IMR-90 (cell line): ENCODE data around the gene KDELR3. TPM values are rescaled to one million over a fixed set of nuclear protein-coding genes. Genes with fewer than 3 reads are reported as not detected.

ENCODE experiments used
- ATAC-seq: fragments of 200-7000 bp; cut with Tn5 transposase; 2 replicates; pipeline ENCODE4 v1.9.1; 2020; ENCODE audit warnings: low read depth, mild to moderate bottlenecking, moderate library complexity
- BruUV-seq: library from RNA; stranded (reverse); fragments of 400-500 nt; replicated peaks from 2 replicates; lab custom pipeline; 2021; lab: Mats Ljungman, UMichigan
- CTCF ChIA-PET: fragments of 300-600 bp; formaldehyde crosslinking; extraction: SDS; loops from one replicate; lab custom pipeline; 2021; ENCODE audit warnings: antibody characterized with exemption; lab: Yijun Ruan, JAX
- POLR2A ChIA-PET: fragments of 300-600 bp; sonication (Branson Sonifier 250); formaldehyde crosslinking; loops from one replicate; lab custom pipeline; 2022; ENCODE audit warnings: antibody characterized with exemption; ENCODE audit not compliant: unreplicated experiment; lab: Charles Lee
- DNase-seq: peaks from one replicate; pipeline ENCODE4 v3.0.0; 2013
- H2AFZ ChIP-seq: replicated peaks from 2 replicates; pipeline ENCODE3; 2013; ENCODE audit warnings: low read length, mild to moderate bottlenecking; ENCODE audit not compliant: poor library complexity
- H2AK5ac ChIP-seq: 2 replicates; pipeline ENCODE4 v1.6.1; 2013; ENCODE audit warnings: low read depth, low read length, inconsistent platforms
- H2AK9ac ChIP-seq: replicated peaks from 2 replicates; pipeline ENCODE3; 2013; ENCODE audit warnings: mild to moderate bottlenecking, low read depth, low read length, moderate library complexity; ENCODE audit not compliant: poor library complexity
- H2BK120ac ChIP-seq: 2 replicates; pipeline ENCODE4 v1.6.1; 2013; ENCODE audit warnings: low read depth, low read length, inconsistent platforms
- H2BK15ac ChIP-seq: 3 replicates; pipeline ENCODE4 v1.6.1; 2013; ENCODE audit warnings: low read depth, low read length, inconsistent platforms
- H2BK20ac ChIP-seq: 2 replicates; pipeline ENCODE4 v1.6.1; 2013; ENCODE audit warnings: low read depth, mild to moderate bottlenecking, inconsistent platforms, low read length, moderate library complexity
- H2BK5ac ChIP-seq: 2 replicates; pipeline ENCODE4 v1.6.1; 2013; ENCODE audit warnings: mild to moderate bottlenecking, low read depth, low read length, inconsistent platforms; ENCODE audit not compliant: poor library complexity, severe bottlenecking
- H3K14ac ChIP-seq: replicated peaks from 2 replicates; pipeline ENCODE4 v1.6.1; 2013; ENCODE audit warnings: low read depth, low read length, inconsistent platforms
- H3K18ac ChIP-seq: 2 replicates; pipeline ENCODE4 v1.6.1; 2013; ENCODE audit warnings: low read depth, low read length, control low read depth
- H3K23ac ChIP-seq: 2 replicates; pipeline ENCODE4 v1.6.1; 2013; ENCODE audit warnings: low read depth, low read length, inconsistent platforms
- H3K27ac ChIP-seq: 2 replicates; pipeline ENCODE4 v1.5.1; 2013; ENCODE audit warnings: mild to moderate bottlenecking, control low read depth, low read length; ENCODE audit not compliant: insufficient read depth
- H3K27me3 ChIP-seq: 2 replicates; pipeline ENCODE4 v1.6.1; 2013; ENCODE audit warnings: low read length; ENCODE audit not compliant: control insufficient read depth, insufficient read depth
- H3K36me3 ChIP-seq: 2 replicates; pipeline ENCODE4 v1.6.1; 2013; ENCODE audit warnings: low read length, mixed read lengths; ENCODE audit not compliant: control insufficient read depth, insufficient read depth
- H3K4ac ChIP-seq: 2 replicates; pipeline ENCODE4 v1.6.1; 2013; ENCODE audit warnings: low read depth, low read length, inconsistent platforms
- H3K4me1 ChIP-seq: 2 replicates; pipeline ENCODE4 v1.6.1; 2013; ENCODE audit warnings: low read length, mixed read lengths; ENCODE audit not compliant: control insufficient read depth, insufficient read depth
- H3K4me2 ChIP-seq: 2 replicates; pipeline ENCODE4 v1.6.1; 2013; ENCODE audit warnings: low read depth, mild to moderate bottlenecking, control low read depth, low read length, moderate library complexity
- H3K4me3 ChIP-seq: 2 replicates; pipeline ENCODE4 v1.5.1; 2013; ENCODE audit warnings: low read depth, mild to moderate bottlenecking, control low read depth, low read length, moderate library complexity; ENCODE audit not compliant: insufficient read depth
- H3K56ac ChIP-seq: 2 replicates; pipeline ENCODE4 v1.6.1; 2013; ENCODE audit warnings: low read length, inconsistent platforms; ENCODE audit not compliant: insufficient read depth; ENCODE audit errors: extremely low read depth
- H3K79me1 ChIP-seq, 2 experiments: 2 replicates each; pipeline ENCODE4 v1.6.1; 2013; ENCODE audit warnings: low read length in 2 of 2, inconsistent platforms in 1 of 2, low read depth in 1 of 2
- H3K9ac ChIP-seq: 2 replicates; pipeline ENCODE4 v1.6.1; 2013; ENCODE audit warnings: low read depth, low read length, control low read depth
- H3K9me1 ChIP-seq: 2 replicates; pipeline ENCODE4 v1.6.1; 2013; ENCODE audit warnings: low read length, inconsistent platforms; ENCODE audit not compliant: insufficient read depth
- H3K9me3 ChIP-seq: 2 replicates; pipeline ENCODE4 v1.6.1; 2013; ENCODE audit warnings: low read length; ENCODE audit not compliant: control insufficient read depth, insufficient read depth
- H4K20me1 ChIP-seq: 2 replicates; pipeline ENCODE4 v1.6.1; 2013; ENCODE audit warnings: low read length, inconsistent platforms; ENCODE audit not compliant: insufficient read depth
- H4K5ac ChIP-seq: 2 replicates; pipeline ENCODE4 v1.6.1; 2013; ENCODE audit warnings: mild to moderate bottlenecking, low read depth, low read length, control low read depth
- H4K8ac ChIP-seq, 2 experiments: 2 replicates each; pipeline ENCODE4 v1.6.1; 2013; ENCODE audit warnings: low read depth in 2 of 2, low read length in 2 of 2, control low read depth in 1 of 2, inconsistent platforms in 1 of 2
- H4K91ac ChIP-seq: 2 replicates; pipeline ENCODE4 v1.6.1; 2013; ENCODE audit warnings: low read depth, low read length, inconsistent platforms; ENCODE audit not compliant: insufficient read depth
- ELK1 ChIP-seq: fragments of 150-350 bp; IDR thresholded peaks from 2 replicates; pipeline ENCODE4 v1.6.1; 2016; ENCODE audit warnings: low read depth, mild to moderate bottlenecking, low read length, moderate library complexity, borderline replicate concordance
- FOS ChIP-seq: fragments of 150-350 bp; IDR thresholded peaks from 2 replicates; pipeline ENCODE4 v1.6.1; 2016; ENCODE audit warnings: low read depth, low read length
- MAZ ChIP-seq: IDR thresholded peaks from 2 replicates; pipeline ENCODE4 v1.6.1; 2012; ENCODE audit warnings: low read depth, mild to moderate bottlenecking, low read length, improper control_type of control experiment, moderate library complexity, borderline replicate concordance
- NFE2L2 ChIP-seq: fragments of 150-350 bp; IDR thresholded peaks from 2 replicates; pipeline ENCODE4 v1.6.1; 2016; ENCODE audit warnings: low read depth, mild to moderate bottlenecking, low read length
- POLR2A ChIP-seq: IDR thresholded peaks from 2 replicates; pipeline ENCODE4 v1.6.1; 2012; ENCODE audit warnings: mild to moderate bottlenecking, low read depth, low read length
- WGBS, 2 experiments: methylation state at CpG; one replicate each; pipeline versions ENCODE4 v1.1.5 to v1.1.7; 2013; ENCODE audit warnings: missing lambda C conversion rate in 2 of 2; ENCODE audit not compliant: insufficient read length in 1 of 2; ENCODE audit errors: extremely low coverage in 2 of 2; 5-methylcytosine and 5-hydroxymethylcytosine counted together
- dilution Hi-C: fragments of 300-500 bp; cut with HindIII; formaldehyde crosslinking; loops from one replicate; pipeline ENCODE4 v1.14.3; 2018; ENCODE audit warnings: low sequenced_read_pairs; ENCODE audit not compliant: unreplicated experiment
- in situ Hi-C: fragments of 300-500 bp; cut with MboI; formaldehyde crosslinking; loops from 3 replicates; pipeline ENCODE4 v1.14.3; 2019; ENCODE audit warnings: low sequenced_read_pairs, inconsistent platforms, mixed read lengths
- intact Hi-C: fragments of 100-400 bp; cut with micrococcal nuclease; formaldehyde crosslinking; loops from 2 replicates; pipeline ENCODE4 v1.10.0; 2022
- polyA plus RNA-seq, 3 experiments: library from polyadenylated mRNA; depleted of rRNA; stranded (reverse); fragments of >200 nt; gene quantifications; 2 replicates each; pipeline ENCODE4 v1.2.3, GENCODE V29; 2012; ENCODE audit warnings: low replicate concordance in 1 of 3
- total RNA-seq: library from RNA; depleted of rRNA; stranded (reverse); fragments of >200 nt; gene quantifications from 2 replicates; pipeline ENCODE4 v1.2.3, GENCODE V29; 2012

KDELR3 gene
- total and polyA plus RNA-seq, 2 of the 4 experiments (the other 2 are of a cell fraction) = 129 to 224 TPM

DNA sequence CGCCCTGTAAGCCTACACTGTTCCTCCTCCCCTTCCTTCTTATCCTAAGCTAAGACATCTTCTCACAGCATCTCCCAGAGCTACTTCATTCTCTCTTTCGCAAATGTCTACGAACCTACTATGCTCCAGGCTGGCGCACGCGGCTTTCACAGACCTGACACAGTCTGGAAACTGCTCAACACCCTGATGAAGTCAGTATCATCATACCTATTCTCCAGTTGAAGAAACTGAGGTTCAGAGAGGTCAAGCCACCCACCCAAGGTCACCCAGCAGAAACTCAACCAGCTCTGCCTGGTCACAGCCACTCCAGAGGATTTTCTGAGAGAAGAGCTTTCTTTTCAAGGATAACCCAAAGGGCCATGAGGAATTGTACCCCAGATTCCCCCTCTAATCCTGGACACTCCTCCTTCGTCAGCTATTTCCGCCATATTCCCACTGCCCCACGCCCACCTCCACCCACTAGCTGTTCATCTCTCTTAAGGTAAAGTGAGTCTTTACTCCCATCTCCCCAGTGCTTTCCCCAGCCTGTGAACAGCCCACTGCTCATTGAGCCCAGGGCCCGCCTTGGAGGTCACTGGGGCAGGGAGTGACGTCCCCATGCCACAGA, 14.7 kb upstream of the KDELR3 start:
- in situ Hi-C loops (no loop called here), dilution Hi-C loops (no loop called here), intact Hi-C loops (no loop called here)
- Histone ChIP-seq H3K4me3 (no peak overlapping the region), H3K23ac (no peak overlapping the region), H2BK120ac (no peak overlapping the region), H3K14ac (no peak overlapping the region), H2AFZ (no peak overlapping the region), H3K4ac (no peak overlapping the region), H3K27ac (no peak overlapping the region), H3K27me3 (peaks cover 93% of the 10 kb centered on the region), H2AK5ac (no peak overlapping the region), H3K9ac (no peak overlapping the region), H3K9me3 (no peaks in the 10 kb centered on the region; the same call in 1 of the 2 replicates), H4K20me1 (no peaks in the 10 kb centered on the region), H3K56ac (no peak overlapping the region), H3K79me1 (no peaks in the 10 kb centered on the region), H3K18ac (no peak overlapping the region), H4K5ac (no peak overlapping the region), H2BK5ac (no peak overlapping the region), H2AK9ac (no peak overlapping the region), H4K8ac (no peak overlapping the region), H2BK15ac (no peak overlapping the region), H4K91ac (no peak overlapping the region), H3K4me1 (no peaks in the 10 kb centered on the region; the same call in 1 of the 2 replicates), H3K4me2 (no peak overlapping the region), H3K36me3 (no peaks in the 10 kb centered on the region), H3K9me1 (no peaks in the 10 kb centered on the region), H2BK20ac (no peak overlapping the region)
- TF ChIP-seq MAZ (no peak), FOS (no peak), POLR2A (no peak), ELK1 (no peak), NFE2L2 (no peak)
- ATAC-seq (no peak), DNase-seq (no peak)
- ChIA-PET POLR2A (no interaction called here), CTCF (interaction anchor here (0.5 to 1.1 kb wide), 2 partner anchors 15 to 28 kb away, joined by 3 to 4 read pairs; partner anchors contain the start of gene KDELR3)
- WGBS, 2 experiments = 83% methylated on average over 8 of the region's 11 CpGs; no CpG with 5 or more reads in 1 of the 2 experiments
- BruUV-seq = no TSS peak
